ENCODE data around the gene RSL1D1. TPM values are rescaled to one million over a fixed set of nuclear protein-coding genes. Genes with fewer than 3 reads are reported as not detected.

The RSL1D1 gene
- total and polyA plus RNA-seq, 10 of the 15 experiments (the other 5 are each of a cell fraction or from before 2014, with no cell fraction given) = 106 to 535 (median 304) TPM

DNA sequence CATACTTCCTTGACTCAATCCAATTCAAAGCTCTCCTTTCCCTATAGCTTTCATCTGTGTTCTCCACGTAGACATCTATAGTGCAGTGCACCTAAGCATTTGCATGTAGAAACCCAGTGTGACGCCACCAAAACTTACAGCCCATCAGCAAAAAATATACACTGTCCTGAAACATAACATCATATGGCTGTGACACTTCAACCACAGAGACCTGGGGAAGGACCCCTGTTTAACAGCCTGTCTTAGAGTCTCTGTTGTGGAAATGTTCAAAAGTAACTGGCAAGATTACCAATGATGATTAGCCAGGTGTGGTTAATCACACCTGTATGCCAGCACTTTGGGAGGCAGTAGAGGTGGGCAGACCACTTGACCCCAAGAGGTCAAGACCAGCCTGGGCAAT, 42.2 kb upstream of the RSL1D1 start:
- ChIA-PET RAD21 (ENCODE audit: unreplicated experiment) (no interaction called here), CTCF (interaction anchor here (1.0 kb wide), 1 partner anchor 174 kb away, joined by 5 read pairs; no protein-coding TSS in a partner anchor)
- ATAC-seq = no peak

More for the DNA sequence above, 42.2 kb upstream of the RSL1D1 start:
- ChIA-PET POLR2A (no interaction called here), SMC1A (ENCODE audit: uncharacterized antibody, unreplicated experiment) (no interaction called here)
- 100% methylated on average over 2 of the region's 2 CpGs for WGBS (ENCODE audit: insufficient coverage, insufficient replicate concordance, low lambda C conversion rate, missing lambda C conversion rate)
- H3K36me3 ChIP-seq (ENCODE audit: control insufficient read depth in 2 of 2, insufficient read depth in 2 of 2, low read length in 1 of 2) = peaks cover 5 to 22% of the 10 kb centered on the region in 2 experiments; a peak in 3 of 4 replicates
- no peak overlapping the region for H3K27ac ChIP-seq (ENCODE audit: control insufficient read depth, insufficient read depth)
- TF ChIP-seq FOXK2 (IDR thresholded peaks at IDR 0.05) = no peak
- TF ChIP-seq POLR2AphosphoS5 (IDR thresholded peaks at IDR 0.05; ENCODE audit: low read length) = no peak
- TF ChIP-seq, protein P1, sequence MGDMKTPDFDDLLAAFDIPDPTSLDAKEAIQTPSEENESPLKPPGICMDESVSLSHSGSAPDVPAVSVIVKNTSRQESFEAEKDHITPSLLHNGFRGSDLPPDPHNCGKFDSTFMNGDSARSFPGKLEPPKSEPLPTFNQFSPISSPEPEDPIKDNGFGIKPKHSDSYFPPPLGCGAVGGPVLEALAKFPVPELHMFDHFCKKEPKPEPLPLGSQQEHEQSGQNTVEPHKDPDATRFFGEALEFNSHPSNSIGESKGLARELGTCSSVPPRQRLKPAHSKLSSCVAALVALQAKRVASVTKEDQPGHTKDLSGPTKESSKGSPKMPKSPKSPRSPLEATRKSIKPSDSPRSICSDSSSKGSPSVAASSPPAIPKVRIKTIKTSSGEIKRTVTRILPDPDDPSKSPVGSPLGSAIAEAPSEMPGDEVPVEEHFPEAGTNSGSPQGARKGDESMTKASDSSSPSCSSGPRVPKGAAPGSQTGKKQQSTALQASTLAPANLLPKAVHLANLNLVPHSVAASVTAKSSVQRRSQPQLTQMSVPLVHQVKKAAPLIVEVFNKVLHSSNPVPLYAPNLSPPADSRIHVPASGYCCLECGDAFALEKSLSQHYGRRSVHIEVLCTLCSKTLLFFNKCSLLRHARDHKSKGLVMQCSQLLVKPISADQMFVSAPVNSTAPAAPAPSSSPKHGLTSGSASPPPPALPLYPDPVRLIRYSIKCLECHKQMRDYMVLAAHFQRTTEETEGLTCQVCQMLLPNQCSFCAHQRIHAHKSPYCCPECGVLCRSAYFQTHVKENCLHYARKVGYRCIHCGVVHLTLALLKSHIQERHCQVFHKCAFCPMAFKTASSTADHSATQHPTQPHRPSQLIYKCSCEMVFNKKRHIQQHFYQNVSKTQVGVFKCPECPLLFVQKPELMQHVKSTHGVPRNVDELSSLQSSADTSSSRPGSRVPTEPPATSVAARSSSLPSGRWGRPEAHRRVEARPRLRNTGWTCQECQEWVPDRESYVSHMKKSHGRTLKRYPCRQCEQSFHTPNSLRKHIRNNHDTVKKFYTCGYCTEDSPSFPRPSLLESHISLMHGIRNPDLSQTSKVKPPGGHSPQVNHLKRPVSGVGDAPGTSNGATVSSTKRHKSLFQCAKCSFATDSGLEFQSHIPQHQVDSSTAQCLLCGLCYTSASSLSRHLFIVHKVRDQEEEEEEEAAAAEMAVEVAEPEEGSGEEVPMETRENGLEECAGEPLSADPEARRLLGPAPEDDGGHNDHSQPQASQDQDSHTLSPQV (IDR thresholded peaks at IDR 0.05) = no peak
- no peak for TF ChIP-seq TCF12 (IDR thresholded peaks at IDR 0.05; ENCODE audit: low read depth, low read length)
- no peak for TF ChIP-seq ATF7 (IDR thresholded peaks at IDR 0.05; ENCODE audit: low read depth)
- TF ChIP-seq ZNF207 (IDR thresholded peaks at IDR 0.05; ENCODE audit: borderline replicate concordance) = no peak
- TF ChIP-seq, protein P2, sequence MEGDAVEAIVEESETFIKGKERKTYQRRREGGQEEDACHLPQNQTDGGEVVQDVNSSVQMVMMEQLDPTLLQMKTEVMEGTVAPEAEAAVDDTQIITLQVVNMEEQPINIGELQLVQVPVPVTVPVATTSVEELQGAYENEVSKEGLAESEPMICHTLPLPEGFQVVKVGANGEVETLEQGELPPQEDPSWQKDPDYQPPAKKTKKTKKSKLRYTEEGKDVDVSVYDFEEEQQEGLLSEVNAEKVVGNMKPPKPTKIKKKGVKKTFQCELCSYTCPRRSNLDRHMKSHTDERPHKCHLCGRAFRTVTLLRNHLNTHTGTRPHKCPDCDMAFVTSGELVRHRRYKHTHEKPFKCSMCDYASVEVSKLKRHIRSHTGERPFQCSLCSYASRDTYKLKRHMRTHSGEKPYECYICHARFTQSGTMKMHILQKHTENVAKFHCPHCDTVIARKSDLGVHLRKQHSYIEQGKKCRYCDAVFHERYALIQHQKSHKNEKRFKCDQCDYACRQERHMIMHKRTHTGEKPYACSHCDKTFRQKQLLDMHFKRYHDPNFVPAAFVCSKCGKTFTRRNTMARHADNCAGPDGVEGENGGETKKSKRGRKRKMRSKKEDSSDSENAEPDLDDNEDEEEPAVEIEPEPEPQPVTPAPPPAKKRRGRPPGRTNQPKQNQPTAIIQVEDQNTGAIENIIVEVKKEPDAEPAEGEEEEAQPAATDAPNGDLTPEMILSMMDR (IDR thresholded peaks at IDR 0.05 in 2 of 3, conservative IDR thresholded peaks at IDR 0.05 in 1 of 3; ENCODE audit: control insufficient read depth in 2 of 3, extremely low read depth in 1 of 3, insufficient read depth in 1 of 3, low read depth in 3 of 3, low read length in 3 of 3) = no peak
- TF ChIP-seq, protein P3, sequence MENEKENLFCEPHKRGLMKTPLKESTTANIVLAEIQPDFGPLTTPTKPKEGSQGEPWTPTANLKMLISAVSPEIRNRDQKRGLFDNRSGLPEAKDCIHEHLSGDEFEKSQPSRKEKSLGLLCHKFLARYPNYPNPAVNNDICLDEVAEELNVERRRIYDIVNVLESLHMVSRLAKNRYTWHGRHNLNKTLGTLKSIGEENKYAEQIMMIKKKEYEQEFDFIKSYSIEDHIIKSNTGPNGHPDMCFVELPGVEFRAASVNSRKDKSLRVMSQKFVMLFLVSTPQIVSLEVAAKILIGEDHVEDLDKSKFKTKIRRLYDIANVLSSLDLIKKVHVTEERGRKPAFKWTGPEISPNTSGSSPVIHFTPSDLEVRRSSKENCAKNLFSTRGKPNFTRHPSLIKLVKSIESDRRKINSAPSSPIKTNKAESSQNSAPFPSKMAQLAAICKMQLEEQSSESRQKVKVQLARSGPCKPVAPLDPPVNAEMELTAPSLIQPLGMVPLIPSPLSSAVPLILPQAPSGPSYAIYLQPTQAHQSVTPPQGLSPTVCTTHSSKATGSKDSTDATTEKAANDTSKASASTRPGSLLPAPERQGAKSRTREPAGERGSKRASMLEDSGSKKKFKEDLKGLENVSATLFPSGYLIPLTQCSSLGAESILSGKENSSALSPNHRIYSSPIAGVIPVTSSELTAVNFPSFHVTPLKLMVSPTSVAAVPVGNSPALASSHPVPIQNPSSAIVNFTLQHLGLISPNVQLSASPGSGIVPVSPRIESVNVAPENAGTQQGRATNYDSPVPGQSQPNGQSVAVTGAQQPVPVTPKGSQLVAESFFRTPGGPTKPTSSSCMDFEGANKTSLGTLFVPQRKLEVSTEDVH (IDR thresholded peaks at IDR 0.05; ENCODE audit: low read depth, partially characterized antibody) = no peak
- no peak for TF ChIP-seq NBN (IDR thresholded peaks at IDR 0.05)
- TF ChIP-seq EP300 (IDR thresholded peaks at IDR 0.05; ENCODE audit: borderline replicate concordance in 1 of 2, control insufficient read depth in 1 of 2, low read depth in 2 of 2, low read length in 2 of 2) = no peak
- no peak for TF ChIP-seq POLR2AphosphoS2 (IDR thresholded peaks at IDR 0.05; ENCODE audit: low read depth, low read length)
- in situ Hi-C loops (cut with MboI) (no loop called here), intact Hi-C loops (cut with micrococcal nuclease; ENCODE audit: unreplicated experiment) (no loop called here)
- no peaks in the 10 kb centered on the region for H4K20me1 ChIP-seq (ENCODE audit: control insufficient read depth, insufficient read depth)
- FAIRE-seq (no peak), DNase-seq (ENCODE audit: low read depth, low spot score) (no peak)
- H3K9ac ChIP-seq (ENCODE audit: control insufficient read depth, insufficient read depth, low read length) = no peak overlapping the region
- H2AFZ ChIP-seq (ENCODE audit: control insufficient read depth, low read depth, low read length) = no peak overlapping the region
- no TSS peak for BruUV-seq (replicated peaks)
- no peaks in the 10 kb centered on the region for H3K4me1 ChIP-seq (ENCODE audit: control insufficient read depth, insufficient read depth, low read length)
- H3K4me2 ChIP-seq (ENCODE audit: control insufficient read depth, insufficient read depth) = no peak overlapping the region
- no peaks in the 10 kb centered on the region for H3K27me3 ChIP-seq (replicated peaks in 1 of 2; ENCODE audit: control insufficient read depth in 2 of 2, insufficient read depth in 2 of 2, low read length in 1 of 2)
- no peak overlapping the region for H3K4me3 ChIP-seq
- H3K79me2 ChIP-seq (ENCODE audit: control insufficient read depth, insufficient read depth, low read length) = peaks cover under 1% of the 10 kb centered on the region
- H3K9me3 ChIP-seq (replicated peaks; ENCODE audit: control insufficient read depth, insufficient read depth, low read length) = no peaks in the 10 kb centered on the region

Data from GM12878 (cell line).